A549 (cell line): ENCODE results near the gene ARAP2. TPM values are rescaled to one million over a fixed set of nuclear protein-coding genes. Genes with fewer than 3 reads are reported as not detected.

Source experiments
- ATAC-seq, 2 experiments: fragments of 200-7000 bp in 1 of 2; fragments of >200 bp in 1 of 2; cut with Nextera tagmentation in 1 of 2; cut with Tn5 transposase in 1 of 2; 3 replicates each; pipeline versions ENCODE4 v1.8.0 to v1.9.1; 2018 to 2020; ENCODE audit warnings: mild to moderate bottlenecking in 1 of 2, moderate library complexity in 1 of 2
- CTCF ChIA-PET: fragments of 300-600 bp; sonication (Branson Sonifier 250); formaldehyde crosslinking; extraction: SDS; loops from one replicate; lab custom pipeline; 2021; ENCODE audit warnings: antibody characterized with exemption, inconsistent platforms; lab: Yijun Ruan, JAX
- POLR2A ChIA-PET: fragments of 350-600 bp; formaldehyde crosslinking; extraction: SDS; loops from one replicate; lab custom pipeline; 2021; ENCODE audit warnings: antibody characterized with exemption, inconsistent platforms; lab: Yijun Ruan, JAX
- DNase-seq, 2 experiments: peaks; one replicate each; pipeline versions ENCODE4 v3.0.0 to v3.0.0-alpha.2; 2011 to 2016; ENCODE audit warnings: low read depth in 1 of 2, low spot score in 1 of 2
- FAIRE-seq: peaks from 2 replicates; lab custom pipeline; 2011; peaks lifted over from hg19 to GRCh38; lab: Jason Lieb, UNC
- H3K27ac ChIP-seq, 2 experiments: fragments of >200 bp; sonication (Bioruptor Twin); formaldehyde crosslinking; 3 replicates each; pipeline ENCODE4 v1.5.1; 2016 to 2017
- H3K4me1 ChIP-seq: fragments of >200 bp; sonication (Bioruptor Twin); formaldehyde crosslinking; 3 replicates; pipeline ENCODE4 v1.6.1; 2016
- H3K4me2 ChIP-seq: fragments of >200 bp; sonication (Bioruptor Twin); formaldehyde crosslinking; 3 replicates; pipeline ENCODE4 v1.6.1; 2016
- H3K4me3 ChIP-seq: fragments of >200 bp; sonication (Bioruptor Twin); formaldehyde crosslinking; 3 replicates; pipeline ENCODE4 v1.5.1; 2016
- H3K9me3 ChIP-seq: fragments of >200 bp; sonication (Bioruptor Twin); formaldehyde crosslinking; 3 replicates; pipeline ENCODE4 v1.6.1; 2016
- ATOH8 ChIP-seq: fragments of 250-450 bp; sonication (Bioruptor Pico); IDR thresholded peaks from 2 replicates; pipeline ENCODE4 v1.5.0; 2020; ENCODE audit warnings: low read depth, mild to moderate bottlenecking, moderate library complexity
- BHLHE40 ChIP-seq: IDR thresholded peaks from 2 replicates; pipeline ENCODE4 v1.6.1; 2012; ENCODE audit warnings: low read depth, low read length, inconsistent platforms
- CBX2 ChIP-seq: fragments of 200-600 bp; sonication (generic); IDR thresholded peaks from 2 replicates; pipeline ENCODE4 v1.6.1; 2016; ENCODE audit warnings: low read depth, mild to moderate bottlenecking, borderline replicate concordance
- CTCF ChIP-seq: fragments of >200 bp; sonication (Bioruptor Twin); formaldehyde crosslinking; IDR thresholded peaks from 3 replicates; pipeline ENCODE4 v1.5.1; 2016
- FOSL2 ChIP-seq, 2 experiments: fragments of 450-650 bp in 1 of 2; fragments of >200 bp in 1 of 2; sonication (Bioruptor Twin) in 1 of 2; formaldehyde crosslinking; IDR thresholded peaks; 2 replicates each; pipeline versions ENCODE4 v1.5.0 to v1.6.1; 2016 to 2020; ENCODE audit warnings: mild to moderate bottlenecking in 1 of 2, moderate library complexity in 1 of 2
- HOXA7 ChIP-seq: fragments of 250-450 bp; sonication (Bioruptor Pico); IDR thresholded peaks from 2 replicates; pipeline ENCODE4 v1.5.0; 2020; ENCODE audit warnings: mild to moderate bottlenecking, moderate library complexity
- HOXB13 ChIP-seq: fragments of 250-450 bp; sonication (Bioruptor Pico); IDR thresholded peaks from 2 replicates; pipeline ENCODE4 v1.5.0; 2020; ENCODE audit warnings: low read depth, mild to moderate bottlenecking, moderate library complexity
- JUN ChIP-seq, 2 experiments: fragments of >200 bp; sonication (Bioruptor Twin); formaldehyde crosslinking; IDR thresholded peaks; 2 replicates in 1 of 2; 3 replicates in 1 of 2; pipeline ENCODE4 v1.6.1; 2016 to 2017
- JUNB ChIP-seq: fragments of >200 bp; sonication (Bioruptor Twin); formaldehyde crosslinking; IDR thresholded peaks from 2 replicates; pipeline ENCODE4 v1.6.1; 2016
- KDM5A ChIP-seq: fragments of 200-600 bp; sonication (generic); IDR thresholded peaks from 2 replicates; pipeline ENCODE4 v1.6.1; 2016; ENCODE audit warnings: antibody characterized with exemption, mild to moderate bottlenecking
- MAX ChIP-seq: IDR thresholded peaks from 2 replicates; pipeline ENCODE4 v1.6.1; 2012
- MAZ ChIP-seq: fragments of 150-350 bp; IDR thresholded peaks from 2 replicates; pipeline ENCODE4 v1.6.1; 2014; ENCODE audit warnings: antibody characterized with exemption, low read depth, low read length, borderline replicate concordance
- NFE2L2 ChIP-seq: fragments of 150-350 bp; conservative IDR thresholded peaks from 2 replicates; pipeline ENCODE4 v1.6.1; 2014; ENCODE audit warnings: low read length
- POLR2A ChIP-seq: IDR thresholded peaks from 2 replicates; pipeline ENCODE4 v1.6.1; 2012; ENCODE audit warnings: mild to moderate bottlenecking, low read length
- RARB ChIP-seq: fragments of 250-450 bp; sonication (Bioruptor Pico); IDR thresholded peaks from 2 replicates; pipeline ENCODE4 v1.8.0; 2021; ENCODE audit warnings: mild to moderate bottlenecking, moderate library complexity
- RFX5 ChIP-seq: fragments of 450-650 bp; IDR thresholded peaks from 2 replicates; pipeline ENCODE4 v1.7.1; 2014; ENCODE audit warnings: antibody characterized with exemption, mild to moderate bottlenecking, moderate library complexity
- ZC3H11A ChIP-seq: fragments of 450-650 bp; IDR thresholded peaks from 2 replicates; pipeline ENCODE4 v1.6.1; 2014; ENCODE audit warnings: antibody characterized with exemption, mild to moderate bottlenecking
- ZSCAN20 ChIP-seq: fragments of 250-450 bp; sonication (Bioruptor Pico); IDR thresholded peaks from 2 replicates; pipeline ENCODE4 v1.8.0; 2022; ENCODE audit warnings: mild to moderate bottlenecking, moderate library complexity
- WGBS: methylation state at CpG from one replicate; pipeline ENCODE4 v1.1.6; 2017; ENCODE audit errors: missing lambda C conversion rate; 5-methylcytosine and 5-hydroxymethylcytosine counted together
- polyA plus RNA-seq, 4 experiments: library from polyadenylated mRNA; depleted of rRNA in 3 of 4; stranded (reverse); fragments of >200 nt; fragmentation: RNase III in 1 of 4; extraction: RNeasy Plus Mini Kit Qiagen cat#74134 plus additional on column Dnase treatment in 1 of 4; gene quantifications; 2 replicates in 3 of 4; 3 replicates in 1 of 4; pipeline ENCODE4 v1.2.3, GENCODE V29; 2011 to 2017
- TF ChIP-seq, protein P1 (sequence below): IDR thresholded peaks from 2 replicates; pipeline ENCODE4 v1.6.1; 2012
- TF ChIP-seq, protein P2 (sequence below): fragments of 250-450 bp; sonication (Bioruptor Pico); IDR thresholded peaks from 2 replicates; pipeline ENCODE4 v1.5.0; 2021; ENCODE audit warnings: mild to moderate bottlenecking, moderate library complexity, borderline replicate concordance
- TF ChIP-seq, protein P3 (sequence below): fragments of 200-600 bp; sonication (generic); IDR thresholded peaks from 2 replicates; pipeline ENCODE4 v1.6.1; 2016; ENCODE audit warnings: antibody characterized with exemption, mild to moderate bottlenecking, moderate library complexity
- TF ChIP-seq, protein P4 (sequence below): fragments of 450-650 bp; IDR thresholded peaks from 2 replicates; pipeline ENCODE4 v1.6.1; 2014; ENCODE audit warnings: antibody characterized with exemption

Gene ARAP2
- polyA plus RNA-seq, 2 of the 4 experiments (the other 2 are of a cell fraction), result 0.34 to 0.75 TPM

DNA sequence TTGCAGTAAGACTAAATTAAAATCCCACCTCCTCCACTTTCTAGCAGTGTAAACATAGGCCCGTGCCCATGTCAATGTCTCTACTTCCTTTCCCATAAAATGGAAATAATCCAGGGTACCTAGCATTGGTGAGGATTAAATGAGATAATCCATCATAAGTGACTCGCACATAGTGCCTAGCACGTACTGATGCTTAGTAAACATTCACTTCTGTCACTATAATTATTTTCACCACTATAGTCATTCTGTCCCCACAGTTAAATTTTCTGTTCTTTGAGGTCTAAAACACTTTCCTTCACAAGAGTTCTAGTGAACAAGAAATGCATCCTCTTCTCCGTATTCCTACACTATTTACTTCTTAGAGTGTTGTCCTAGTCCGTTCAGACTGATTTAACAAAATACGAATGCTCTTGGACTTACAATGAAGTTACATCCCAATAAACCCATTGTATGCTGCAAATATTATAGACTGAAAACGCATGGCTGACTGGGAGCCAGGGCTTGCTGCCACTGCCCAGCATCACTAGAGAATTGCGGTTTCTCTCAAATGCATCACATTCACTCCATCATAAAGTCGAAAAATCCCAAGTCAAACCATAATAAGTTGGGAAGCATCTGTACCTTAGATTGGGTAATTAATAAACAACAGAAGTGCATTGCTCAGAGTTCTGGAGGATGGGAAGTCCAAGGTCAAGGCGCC lies 10.6 kb downstream of the ARAP2 start:
- no peak overlapping the region for H3K27ac ChIP-seq
- no peak overlapping the region for H3K4me2 ChIP-seq
- no peaks in the 10 kb centered on the region for H3K9me3 ChIP-seq
- no peaks in the 10 kb centered on the region for H3K4me1 ChIP-seq
- no peak overlapping the region for H3K4me3 ChIP-seq
- ATAC-seq (no peak), FAIRE-seq (no peak), DNase-seq (no peak)
- POLR2A ChIA-PET, result no interaction called here
- CTCF ChIA-PET, result no interaction called here
- TF ChIP-seq NFE2L2 (no peak), HOXA7 (no peak), CTCF (no peak), ZC3H11A (no peak), CBX2 (no peak), RFX5 (no peak), JUNB (no peak), KDM5A (no peak), BHLHE40 (no peak), FOSL2 (IDR thresholded peaks at IDR 0.05) (no peak), FOSL2 (CRISPR knock-in tag; IDR thresholded peaks at IDR 0.05) (no peak)
- TF ChIP-seq, protein P1, sequence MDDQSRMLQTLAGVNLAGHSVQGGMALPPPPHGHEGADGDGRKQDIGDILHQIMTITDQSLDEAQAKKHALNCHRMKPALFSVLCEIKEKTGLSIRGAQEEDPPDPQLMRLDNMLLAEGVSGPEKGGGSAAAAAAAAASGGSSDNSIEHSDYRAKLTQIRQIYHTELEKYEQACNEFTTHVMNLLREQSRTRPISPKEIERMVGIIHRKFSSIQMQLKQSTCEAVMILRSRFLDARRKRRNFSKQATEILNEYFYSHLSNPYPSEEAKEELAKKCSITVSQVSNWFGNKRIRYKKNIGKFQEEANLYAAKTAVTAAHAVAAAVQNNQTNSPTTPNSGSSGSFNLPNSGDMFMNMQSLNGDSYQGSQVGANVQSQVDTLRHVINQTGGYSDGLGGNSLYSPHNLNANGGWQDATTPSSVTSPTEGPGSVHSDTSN, result no peak
- TF ChIP-seq, protein P2, sequence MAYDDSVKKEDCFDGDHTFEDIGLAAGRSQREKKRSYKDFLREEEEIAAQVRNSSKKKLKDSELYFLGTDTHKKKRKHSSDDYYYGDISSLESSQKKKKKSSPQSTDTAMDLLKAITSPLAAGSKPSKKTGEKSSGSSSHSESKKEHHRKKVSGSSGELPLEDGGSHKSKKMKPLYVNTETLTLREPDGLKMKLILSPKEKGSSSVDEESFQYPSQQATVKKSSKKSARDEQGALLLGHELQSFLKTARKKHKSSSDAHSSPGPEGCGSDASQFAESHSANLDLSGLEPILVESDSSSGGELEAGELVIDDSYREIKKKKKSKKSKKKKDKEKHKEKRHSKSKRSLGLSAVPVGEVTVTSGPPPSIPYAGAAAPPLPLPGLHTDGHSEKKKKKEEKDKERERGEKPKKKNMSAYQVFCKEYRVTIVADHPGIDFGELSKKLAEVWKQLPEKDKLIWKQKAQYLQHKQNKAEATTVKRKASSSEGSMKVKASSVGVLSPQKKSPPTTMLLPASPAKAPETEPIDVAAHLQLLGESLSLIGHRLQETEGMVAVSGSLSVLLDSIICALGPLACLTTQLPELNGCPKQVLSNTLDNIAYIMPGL, result no peak
- TF ChIP-seq, protein P3, sequence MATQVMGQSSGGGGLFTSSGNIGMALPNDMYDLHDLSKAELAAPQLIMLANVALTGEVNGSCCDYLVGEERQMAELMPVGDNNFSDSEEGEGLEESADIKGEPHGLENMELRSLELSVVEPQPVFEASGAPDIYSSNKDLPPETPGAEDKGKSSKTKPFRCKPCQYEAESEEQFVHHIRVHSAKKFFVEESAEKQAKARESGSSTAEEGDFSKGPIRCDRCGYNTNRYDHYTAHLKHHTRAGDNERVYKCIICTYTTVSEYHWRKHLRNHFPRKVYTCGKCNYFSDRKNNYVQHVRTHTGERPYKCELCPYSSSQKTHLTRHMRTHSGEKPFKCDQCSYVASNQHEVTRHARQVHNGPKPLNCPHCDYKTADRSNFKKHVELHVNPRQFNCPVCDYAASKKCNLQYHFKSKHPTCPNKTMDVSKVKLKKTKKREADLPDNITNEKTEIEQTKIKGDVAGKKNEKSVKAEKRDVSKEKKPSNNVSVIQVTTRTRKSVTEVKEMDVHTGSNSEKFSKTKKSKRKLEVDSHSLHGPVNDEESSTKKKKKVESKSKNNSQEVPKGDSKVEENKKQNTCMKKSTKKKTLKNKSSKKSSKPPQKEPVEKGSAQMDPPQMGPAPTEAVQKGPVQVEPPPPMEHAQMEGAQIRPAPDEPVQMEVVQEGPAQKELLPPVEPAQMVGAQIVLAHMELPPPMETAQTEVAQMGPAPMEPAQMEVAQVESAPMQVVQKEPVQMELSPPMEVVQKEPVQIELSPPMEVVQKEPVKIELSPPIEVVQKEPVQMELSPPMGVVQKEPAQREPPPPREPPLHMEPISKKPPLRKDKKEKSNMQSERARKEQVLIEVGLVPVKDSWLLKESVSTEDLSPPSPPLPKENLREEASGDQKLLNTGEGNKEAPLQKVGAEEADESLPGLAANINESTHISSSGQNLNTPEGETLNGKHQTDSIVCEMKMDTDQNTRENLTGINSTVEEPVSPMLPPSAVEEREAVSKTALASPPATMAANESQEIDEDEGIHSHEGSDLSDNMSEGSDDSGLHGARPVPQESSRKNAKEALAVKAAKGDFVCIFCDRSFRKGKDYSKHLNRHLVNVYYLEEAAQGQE, result no peak
- 12% methylated on average over 10 of the region's 10 CpGs for WGBS

DNA sequence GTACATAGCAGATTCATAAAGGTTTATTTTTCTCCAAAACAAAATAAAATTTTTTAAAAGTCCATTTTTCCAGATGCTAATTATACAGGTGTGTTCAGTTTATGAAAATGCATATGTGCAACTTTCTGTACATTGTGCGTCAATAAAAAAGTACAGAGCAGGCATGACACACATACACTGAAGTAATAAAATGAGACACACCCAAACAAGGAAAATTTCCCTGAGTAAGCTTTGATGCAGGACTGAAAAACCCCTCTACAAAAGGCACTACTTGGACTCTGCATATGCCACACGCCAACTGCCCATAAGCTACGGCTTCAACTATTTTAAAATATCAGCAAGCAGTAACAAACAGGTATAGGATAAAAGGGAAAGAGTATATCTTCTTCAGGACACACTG lies 13.8 kb downstream of the ARAP2 start:
- FAIRE-seq (no peak), DNase-seq (no peak), ATAC-seq (no peak)
- H3K4me2 ChIP-seq, result no peak overlapping the region
- ChIA-PET POLR2A (no interaction called here), CTCF (no interaction called here)
- H3K4me3 ChIP-seq, result no peak overlapping the region
- no peaks in the 10 kb centered on the region for H3K4me1 ChIP-seq
- WGBS, result 49% methylated on average over 3 of the region's 3 CpGs
- H3K27ac ChIP-seq, result no peak overlapping the region
- H3K9me3 ChIP-seq, result no peaks in the 10 kb centered on the region
- no peak for TF ChIP-seq MAZ
- no peak for TF ChIP-seq HOXB13 (CRISPR knock-in tag)
- no peak for TF ChIP-seq JUN (IDR thresholded peaks at IDR 0.05)
- no peak for TF ChIP-seq MAX
- TF ChIP-seq RARB, result no peak
- TF ChIP-seq ZSCAN20 (CRISPR knock-in tag), result no peak
- TF ChIP-seq RFX5, result no peak
- no peak for TF ChIP-seq CBX2
- TF ChIP-seq ATOH8 (CRISPR knock-in tag), result no peak
- TF ChIP-seq, protein P3, result no peak
- no peak for TF ChIP-seq POLR2A
- TF ChIP-seq, protein P4, sequence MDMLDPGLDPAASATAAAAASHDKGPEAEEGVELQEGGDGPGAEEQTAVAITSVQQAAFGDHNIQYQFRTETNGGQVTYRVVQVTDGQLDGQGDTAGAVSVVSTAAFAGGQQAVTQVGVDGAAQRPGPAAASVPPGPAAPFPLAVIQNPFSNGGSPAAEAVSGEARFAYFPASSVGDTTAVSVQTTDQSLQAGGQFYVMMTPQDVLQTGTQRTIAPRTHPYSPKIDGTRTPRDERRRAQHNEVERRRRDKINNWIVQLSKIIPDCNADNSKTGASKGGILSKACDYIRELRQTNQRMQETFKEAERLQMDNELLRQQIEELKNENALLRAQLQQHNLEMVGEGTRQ, result no peak
